ENCODE data around the gene MRPL38.

Gene MRPL38

DNA sequence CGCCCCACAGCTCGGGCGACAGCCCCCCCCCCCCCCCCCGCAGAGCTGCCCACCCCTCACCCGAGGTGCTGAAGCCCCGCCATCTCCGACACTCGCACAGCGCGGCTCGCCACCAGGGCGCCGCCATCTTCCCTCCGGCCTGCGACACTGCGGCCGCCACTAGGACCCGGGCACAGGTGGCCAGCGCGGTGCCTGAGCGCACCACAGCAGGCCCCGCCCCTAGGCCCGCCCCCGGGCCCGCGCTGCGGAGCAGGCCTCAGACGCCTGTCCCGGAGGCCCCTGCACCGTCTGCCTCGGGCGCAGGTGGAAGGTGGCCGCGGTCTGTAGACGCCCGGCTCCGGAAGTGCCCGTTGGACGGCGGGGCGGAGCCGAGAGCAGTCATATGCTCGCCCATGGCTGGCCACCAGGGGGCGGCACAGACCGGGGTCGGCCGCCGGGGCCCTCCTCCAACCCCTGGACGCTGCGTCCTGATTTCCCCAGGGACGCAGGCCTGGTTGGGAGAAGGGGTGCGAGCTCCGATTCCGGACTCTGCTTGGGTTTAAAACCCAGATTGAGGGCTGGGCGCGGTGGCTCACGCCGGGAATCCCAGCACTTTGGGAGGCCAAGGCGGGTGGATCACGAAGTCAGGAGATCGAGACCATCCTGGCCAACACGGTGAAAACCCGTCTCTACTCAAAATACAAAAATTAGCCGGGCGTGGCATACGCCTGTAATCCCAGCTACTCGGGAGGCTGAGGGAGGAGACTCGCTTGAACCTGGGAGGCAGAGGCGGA lies at the start of gene MRPL38:
Gene MRPL38, minus strand, starts transcription at position 136 of the 773 bp plus-strand sequence. Its CDS starts 9 bp downstream, at position 127.
- DNase-seq = peak; percentile 95

DNA sequence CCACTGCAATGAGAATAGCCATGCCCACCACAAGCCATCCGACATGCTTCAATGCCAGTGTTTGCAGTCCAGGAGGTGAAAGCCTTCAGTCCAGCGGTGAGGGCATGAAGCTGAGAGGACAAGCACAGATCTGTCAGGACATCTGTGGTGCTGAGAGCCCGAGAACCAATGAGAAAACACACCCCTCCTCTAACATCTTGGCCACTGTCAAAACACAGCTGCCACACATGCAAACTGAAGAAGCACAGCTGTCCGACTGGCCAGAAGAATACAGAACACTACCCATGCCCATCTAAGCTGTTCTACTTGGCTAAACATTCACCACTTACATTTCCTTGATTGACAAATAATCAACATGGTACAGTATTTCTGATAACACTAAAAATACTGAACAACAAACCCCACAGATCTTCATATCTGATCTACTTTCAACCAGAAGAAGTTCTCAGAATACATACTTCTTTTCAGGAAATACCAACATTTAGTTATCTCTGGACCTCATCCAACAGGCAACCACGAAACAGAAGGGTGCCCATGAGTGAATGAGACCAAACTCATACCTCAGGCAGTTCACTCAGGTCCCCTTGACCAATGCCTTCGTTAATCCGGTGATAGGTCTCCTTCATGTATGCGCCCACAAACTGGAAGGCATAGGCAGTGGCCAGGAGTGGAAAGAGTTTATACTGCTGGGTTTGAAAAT lies 46.3 kb upstream of the MRPL38 start:
- no peak for DNase-seq

DNA sequence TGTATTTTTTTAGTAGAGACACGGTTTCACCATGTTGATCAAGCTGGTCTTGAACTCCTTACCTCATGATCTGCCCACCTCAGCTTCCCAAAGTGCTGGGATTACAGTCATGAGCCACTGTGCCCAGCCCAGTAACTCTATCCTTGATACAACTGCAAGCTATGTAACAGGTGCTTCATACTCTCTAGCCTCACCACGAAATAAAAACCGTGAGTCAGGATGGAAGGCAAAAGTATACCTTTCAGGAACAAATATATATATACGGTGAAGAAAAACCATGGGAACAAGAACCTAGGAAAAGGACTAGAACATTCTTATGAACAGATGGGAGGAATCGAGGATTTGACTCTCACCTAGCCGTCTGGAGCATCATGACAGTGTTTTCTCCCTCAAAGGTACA lies 45.7 kb upstream of the MRPL38 start:
- no peak for DNase-seq

DNA sequence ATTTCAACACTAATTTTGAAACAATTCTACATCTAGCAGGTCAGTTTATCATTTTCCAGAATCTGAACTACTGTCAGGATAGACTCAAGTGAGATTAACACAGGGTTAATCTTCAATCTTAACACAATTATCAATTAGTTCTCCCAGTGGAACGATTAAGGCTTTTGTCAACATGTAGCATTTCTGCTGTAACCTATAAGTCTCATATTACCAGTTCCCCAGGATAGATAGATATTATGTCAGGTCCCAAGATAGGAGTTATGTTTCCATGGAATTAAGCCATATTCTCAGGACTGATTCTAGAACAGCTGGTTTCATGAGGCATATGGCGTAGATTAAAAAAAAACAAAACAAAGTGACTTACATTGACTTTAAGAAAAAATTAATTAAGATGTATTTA lies 40.5 kb upstream of the MRPL38 start:
- DNase-seq = no peak

DNA sequence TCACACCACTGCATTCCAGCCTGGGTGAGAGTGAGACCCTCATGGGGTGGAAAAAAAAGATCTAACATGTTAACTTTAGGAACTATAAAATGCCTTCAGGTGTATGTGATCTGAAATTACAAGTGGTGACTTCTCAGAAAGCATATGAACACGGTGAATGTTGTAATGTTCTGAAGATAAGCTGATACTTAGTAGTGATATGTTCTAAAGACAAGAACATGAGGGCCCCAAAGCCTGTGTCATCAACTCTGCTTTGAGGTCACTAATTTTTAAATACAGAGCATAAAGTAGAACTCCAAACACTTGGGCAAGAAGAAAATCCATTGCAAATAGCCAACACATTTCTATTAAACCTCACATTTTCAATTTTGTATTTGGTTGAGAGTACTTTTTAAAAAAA lies 38.8 kb upstream of the MRPL38 start:
- no peak for DNase-seq

DNA sequence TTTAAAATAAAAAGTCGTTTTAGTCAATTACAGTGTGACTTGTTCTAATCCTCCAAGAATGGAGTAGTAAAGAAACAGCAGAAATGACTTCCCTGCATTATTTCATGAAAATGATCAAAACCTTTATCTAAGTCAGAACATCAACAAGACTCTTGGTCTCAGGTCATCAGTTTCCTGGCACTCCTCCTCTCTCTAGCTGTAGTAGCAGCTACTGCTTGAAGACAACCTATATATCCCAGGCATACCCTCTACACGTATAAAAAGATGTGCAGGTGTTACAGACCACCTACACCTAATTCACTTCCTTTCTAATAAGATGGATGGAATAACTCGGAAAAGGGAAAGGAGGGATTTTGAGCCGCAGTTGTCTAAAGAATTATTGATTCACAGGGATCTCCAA lies 37.8 kb upstream of the MRPL38 start:
- no peak for DNase-seq

DNA sequence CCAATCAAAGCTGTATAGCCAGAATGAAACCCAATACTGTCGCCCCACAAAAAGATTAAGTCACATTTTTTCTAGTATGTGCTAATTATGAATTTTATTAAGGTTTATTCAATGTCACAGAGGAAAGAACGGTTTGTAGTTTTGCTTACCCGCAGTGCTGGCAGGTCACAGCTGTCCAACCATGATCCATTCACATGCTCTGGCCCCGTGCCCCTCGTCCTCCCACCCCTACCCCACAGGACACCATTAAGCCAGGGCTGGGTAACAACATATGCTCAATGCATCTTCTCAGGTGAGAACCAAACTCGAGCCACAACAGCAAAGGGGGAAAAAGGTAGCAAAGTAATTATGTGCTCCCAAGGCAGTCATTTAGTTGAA lies 36.7 kb upstream of the MRPL38 start:
- no peak for DNase-seq

DNA sequence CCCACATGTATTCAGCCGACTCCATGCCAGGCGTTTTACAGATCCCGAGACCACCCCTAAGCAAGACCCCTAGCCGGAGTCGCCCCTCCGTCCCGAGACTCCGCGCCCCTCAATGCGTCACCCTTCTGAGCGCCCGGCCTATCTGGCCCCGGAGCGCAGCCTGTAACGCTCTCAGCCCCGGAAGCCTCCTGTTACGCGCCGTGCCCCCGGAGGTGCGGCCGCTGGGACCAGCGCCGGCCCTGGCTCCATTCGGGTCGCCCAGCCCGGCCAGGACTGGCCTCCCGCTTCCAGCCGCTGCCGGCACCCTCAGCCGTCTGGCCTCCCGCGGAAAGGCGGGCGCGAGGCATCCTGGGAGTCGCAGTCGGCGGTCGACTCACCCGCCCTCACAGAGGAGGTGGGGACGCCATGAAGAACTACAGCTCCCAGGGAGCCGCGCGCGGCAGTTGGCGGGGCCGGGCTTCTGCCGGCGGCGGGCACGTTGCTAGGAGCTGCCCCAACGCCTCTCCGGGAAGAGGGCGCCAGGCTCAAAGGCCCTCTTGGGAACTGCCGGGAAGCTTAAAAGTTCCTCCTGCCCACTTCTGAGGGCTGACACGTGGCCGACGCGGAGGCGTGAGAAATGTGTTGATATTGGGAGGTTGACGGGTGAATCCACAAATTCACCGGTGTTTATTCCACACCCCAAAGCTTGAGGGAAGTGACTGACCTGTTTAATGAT lies 36.2 kb upstream of the MRPL38 start, which contains the start of gene FBF1:
Gene FBF1, minus strand, starts transcription at position 316 of the 715 bp plus-strand sequence. CDS start 2,893 bp downstream, outside the sequence.
- DNase-seq = peak; percentile 88

DNA sequence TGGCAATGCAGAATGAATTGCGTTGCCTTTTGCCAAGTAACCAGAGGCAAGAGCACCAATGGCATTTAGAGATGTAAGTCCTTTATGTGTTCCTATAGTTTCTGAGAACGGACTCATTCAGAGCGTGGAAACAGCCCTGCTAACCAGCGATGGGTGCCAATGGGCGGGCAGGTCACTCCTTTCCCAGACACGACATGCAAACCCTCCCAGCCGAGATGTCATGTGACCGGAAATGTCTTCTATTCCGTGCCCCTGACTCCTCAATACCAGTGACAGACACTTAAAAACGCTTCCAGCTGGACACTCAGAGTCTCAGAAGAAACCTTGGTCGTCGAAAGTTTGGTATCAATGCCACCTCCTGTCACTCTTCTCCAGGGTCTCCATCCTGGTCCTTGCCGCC lies 33.0 kb upstream of the MRPL38 start:
- DNase-seq = no peak

DNA sequence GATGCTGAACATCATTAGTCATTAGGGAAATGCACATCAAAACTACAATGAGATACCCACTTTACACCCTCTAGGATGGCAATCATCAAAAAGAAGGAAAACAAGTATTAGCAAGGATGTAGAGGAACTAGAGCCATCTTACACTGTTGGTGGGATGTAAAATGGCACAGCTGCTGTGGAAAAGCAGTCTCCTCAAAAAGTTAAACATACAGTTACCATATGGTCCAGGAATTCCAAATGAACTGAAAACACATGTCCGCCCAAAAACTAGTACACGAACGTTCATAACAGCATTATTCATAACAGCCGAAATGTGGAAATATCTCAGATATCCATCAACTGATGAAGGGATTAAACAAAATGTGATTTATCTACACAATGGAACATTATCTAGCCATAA lies 29.1 kb upstream of the MRPL38 start:
- DNase-seq = no peak

DNA sequence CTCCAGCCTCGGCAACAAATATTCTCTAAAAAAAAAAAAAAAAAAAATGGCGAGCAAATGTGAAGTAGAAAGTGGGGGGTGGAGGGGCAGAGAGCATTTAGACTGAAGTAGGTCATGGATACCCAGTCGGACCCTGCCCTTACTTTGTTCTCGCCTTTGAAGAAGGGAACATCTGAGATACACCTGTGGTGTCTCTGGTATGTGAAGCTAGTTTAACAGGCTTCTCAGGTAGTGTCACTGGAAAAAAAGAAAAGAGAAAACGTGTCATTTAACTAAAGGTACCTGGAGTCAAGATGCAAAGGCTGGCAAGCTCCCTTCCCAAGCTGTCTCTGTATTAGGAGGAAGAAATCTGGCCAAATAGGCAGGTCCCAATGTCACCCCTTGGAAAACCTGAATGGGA lies 28.2 kb upstream of the MRPL38 start:
- no peak for DNase-seq

DNA sequence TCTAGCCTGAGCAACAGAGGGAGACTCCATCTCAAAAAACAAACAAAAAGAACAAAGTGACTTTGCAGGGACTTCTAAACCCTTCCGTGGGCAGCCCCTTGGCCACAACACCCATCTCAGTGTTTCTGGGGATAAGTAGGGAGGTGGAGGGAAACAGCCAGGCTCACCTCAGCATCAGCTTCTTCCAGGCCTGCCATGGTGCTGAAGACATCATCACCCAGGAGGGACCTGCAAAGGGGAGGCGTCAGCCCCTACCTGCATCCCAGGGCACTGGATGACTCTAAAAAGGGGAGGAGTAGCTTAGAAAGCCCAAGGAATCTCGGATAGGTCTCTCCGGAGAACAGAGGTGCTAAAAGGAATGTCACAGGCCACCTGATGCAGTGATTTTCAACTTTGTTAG lies 26.4 kb upstream of the MRPL38 start:
- no peak for DNase-seq

DNA sequence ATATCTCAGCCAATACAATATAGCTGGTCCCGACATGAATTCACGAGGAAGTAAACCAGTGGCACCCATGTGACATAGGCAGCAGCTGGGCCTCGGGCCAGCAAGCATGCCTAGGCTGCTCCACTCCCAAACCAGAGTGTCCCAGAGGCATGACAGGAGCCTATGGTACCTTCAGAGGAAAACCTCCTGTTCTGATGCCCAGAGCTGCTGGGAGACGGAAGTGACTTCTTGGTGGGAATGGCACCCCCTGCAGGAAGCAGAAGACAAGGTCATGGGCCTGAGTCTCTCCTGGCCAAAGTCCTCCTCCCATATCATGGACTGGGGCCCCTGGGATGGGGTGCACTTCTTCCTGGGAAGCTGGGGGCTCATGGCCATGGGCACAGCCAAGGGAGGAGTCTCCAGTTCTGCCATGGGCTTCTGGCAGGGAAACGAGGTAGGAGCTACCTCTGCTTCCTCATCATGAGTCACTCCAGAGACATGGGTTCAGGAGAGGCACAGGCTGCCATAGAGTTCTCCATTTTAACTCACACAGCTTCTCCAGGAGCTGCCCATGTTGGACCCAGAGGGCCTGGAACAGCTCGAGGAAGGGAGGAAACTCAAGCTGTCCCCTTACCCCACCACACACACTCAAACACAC lies 22.7 kb upstream of the MRPL38 start:
- DNase-seq = peak; percentile 8

DNA sequence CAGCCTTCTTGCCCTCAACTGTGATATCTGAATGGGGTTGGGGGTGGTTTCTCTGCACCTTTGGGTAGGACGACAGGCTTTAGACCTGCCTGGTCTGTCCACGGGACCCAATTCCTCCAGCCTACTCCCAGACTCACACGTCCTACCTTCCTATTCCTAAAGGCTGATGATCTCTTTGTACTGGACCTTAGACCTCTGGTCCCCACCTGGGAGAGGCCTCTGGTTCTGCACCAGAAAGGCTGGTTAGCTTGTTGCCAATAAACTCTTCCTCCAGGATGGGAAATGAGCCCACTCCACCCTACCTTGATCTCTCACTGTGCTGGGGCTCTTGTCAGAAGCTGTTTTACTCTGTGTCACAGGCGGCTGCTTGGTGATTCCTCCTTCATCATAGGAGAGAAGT lies 21.8 kb upstream of the MRPL38 start:
- DNase-seq = no peak

DNA sequence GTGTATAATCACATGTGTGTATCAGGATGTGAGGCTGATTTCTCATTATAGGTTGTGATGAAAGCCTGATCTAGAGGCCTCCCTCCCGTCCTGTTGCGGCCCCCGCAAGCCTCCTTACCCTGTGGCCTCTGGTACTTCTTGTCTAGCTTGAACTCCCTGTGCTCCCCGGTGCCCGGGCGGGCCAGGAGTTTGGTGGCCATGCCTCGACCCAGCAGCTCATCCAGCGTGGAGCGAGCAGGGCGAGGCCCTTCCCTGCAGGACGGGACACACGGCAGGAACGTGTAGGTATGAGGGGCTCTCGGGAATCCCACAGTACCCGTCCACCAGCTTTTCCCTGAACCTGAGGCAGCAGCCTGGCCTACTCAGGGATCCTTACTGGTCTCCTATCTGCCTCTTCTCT lies 21.2 kb upstream of the MRPL38 start:
- no peak for DNase-seq

DNA sequence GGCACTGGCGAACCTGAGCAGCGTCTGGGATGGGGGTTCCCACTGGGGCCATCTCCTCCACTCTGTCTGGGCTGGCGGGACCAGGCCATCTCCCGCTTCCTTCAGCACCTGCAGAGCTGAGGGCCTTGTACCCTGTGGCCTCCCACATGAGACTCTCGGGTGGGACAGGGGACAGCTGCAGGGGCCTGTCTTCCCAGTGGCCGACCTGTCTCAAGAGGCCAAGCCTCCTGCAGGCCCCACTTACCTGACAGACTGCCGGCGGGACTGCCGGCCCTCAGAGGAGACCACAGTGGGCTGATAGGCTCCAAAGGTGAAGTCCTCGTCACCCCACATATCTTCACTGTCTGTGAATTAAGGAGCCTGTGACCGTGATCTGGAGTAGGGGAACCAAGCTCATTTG lies 20.4 kb upstream of the MRPL38 start:
- DNase-seq = no peak

DNA sequence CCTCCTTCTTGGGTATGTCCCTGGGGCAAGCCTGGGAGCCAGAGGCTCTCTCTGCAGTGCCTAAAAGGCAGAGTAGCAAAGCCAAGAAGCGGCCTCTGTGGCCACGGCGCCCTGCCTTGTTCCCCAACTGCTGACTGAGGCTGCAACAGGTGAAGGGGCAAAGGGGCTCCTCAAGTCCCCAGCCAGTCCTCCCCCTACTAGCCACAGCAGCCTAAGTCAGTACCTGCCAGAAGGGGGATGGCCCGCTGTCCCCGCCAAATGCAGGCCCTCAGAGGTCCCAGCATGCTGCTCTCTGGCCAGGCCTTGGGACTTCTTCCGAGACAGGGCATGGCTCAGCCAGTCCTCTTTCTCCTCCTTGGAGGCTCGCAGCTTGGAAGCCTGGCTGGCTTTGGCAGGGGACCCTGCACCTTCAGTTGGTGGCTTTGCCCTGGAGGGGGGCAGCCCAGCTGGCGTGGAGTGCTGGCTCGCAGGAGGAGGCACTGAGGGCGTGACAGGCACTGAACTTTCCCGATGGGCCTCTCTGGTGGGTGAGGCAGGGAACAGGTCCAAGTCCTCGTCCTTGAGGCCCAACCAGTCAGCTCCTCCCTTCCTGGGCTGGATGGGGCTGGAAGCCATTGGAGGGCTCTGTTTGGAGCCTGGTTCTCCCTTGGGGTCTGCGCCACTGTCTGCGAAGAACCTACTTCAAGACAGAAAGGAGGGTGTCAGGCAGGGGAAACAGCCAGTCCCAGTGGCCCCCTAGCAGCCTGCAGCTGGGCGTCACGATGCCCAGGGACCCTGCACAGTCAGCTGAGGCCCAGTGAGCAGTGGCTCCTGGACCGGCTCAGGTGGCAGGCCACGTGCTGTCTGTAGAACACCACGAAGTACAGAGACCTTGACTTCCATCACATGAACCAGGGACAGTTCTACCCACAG lies 18.5 kb upstream of the MRPL38 start:
- no peak for DNase-seq

DNA sequence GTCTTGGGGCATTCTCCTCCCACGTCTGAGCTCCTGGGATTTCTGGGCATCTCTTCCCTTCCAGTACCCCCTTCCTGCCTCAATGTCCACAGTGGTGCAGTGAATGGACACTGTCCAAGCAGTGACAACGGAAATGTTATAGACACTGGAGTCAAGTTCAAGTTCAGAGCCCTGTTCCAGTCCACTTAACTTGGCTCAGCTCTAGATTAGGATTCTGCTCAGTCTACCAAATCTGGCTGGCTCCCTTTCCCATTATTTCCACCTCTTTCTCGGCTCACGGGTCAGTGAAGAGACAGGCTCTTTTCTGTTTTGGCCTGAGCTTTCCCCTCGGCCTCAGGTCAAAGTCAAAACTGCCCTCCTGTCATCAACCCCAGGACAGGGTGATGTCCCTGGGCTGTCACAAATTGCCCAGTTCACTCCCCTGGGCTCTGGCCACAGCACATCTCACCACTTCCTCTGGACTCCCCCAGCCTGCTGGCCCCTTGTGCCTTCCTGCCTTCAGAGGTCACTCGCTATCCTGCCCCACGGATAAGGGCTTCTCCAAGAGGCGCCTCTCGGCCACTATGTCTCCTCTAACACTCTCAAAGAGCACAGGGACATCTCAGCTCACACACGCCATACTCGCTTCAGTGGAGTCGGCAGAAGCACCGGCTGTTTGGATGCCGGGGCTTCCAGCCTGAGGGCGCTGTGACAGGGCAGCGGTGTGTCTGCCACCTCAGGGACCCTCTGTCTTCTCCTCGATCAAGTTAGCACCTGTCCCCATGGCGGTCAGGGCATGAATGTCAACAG lies 17.7 kb upstream of the MRPL38 start:
- DNase-seq = no peak

DNA sequence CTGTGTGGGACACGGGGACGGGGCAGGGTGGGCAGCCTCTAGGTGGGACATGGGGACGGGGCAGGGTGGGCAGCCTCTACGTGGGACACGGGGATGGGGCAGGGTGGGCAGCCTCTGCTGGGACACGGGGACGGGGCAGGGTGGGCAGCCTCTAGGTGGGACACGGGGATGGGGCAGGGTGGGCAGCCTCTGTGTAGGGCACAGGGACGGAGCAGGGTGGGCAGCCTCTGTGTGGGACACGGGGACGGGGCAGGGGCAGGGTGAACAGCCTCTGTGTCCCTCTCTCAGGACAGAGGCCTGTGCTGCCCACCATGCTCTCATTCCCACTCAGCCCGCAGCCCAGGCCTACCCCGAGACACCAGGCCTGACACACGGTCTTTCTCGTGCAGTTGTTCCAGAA lies 16.9 kb upstream of the MRPL38 start:
- no peak for DNase-seq

DNA sequence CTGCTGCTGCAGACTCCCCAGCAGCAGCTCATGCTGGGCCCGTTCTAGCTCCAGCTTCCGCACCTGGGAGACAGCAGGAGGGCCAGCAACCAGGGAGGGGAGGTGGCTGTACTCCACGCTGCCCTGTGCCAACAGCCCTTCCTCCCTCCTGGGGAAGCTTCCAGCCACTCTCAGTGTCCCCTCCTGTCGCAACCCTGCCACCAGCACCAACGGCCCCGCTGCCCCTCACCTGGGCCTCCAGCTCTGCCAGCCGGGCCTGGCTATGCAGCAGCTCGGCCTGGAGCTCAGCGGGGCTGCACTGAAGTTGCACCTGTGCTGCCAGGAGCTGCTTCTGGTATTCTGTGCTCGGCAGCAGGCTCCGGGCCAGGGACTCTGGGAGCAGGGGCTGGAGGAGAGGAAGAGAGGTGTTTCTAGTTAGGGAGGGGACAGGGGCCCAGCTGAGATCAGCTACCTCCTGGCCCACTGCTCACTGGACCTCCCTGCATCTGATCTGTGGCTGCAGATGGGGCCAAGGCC lies 15.4 kb upstream of the MRPL38 start:
- no peak for DNase-seq

DNA sequence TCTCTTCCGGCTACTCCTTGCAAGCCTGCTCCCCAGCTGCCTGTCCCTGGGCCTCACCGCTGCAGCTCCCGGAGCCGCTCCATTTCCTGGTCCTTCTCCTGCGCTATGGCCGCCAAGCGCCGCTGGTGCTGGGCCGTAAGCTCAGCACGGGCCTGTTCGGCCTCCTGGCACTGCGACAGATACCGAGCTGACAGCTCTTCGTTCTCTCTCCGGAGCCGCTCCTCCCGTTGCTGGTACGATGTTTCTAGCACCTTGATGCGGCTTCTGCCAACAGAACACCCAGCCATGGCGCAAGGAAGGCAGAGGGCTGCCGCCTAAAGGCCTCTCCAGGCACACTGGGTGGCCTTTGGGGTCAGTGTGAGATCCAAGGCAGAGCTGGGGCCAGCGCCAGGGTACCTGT lies 14.9 kb upstream of the MRPL38 start:
- no peak for DNase-seq
